ENCODE measurements around the gene SHMT1.
"Not testable (repeated sequence)": the region's sequence is repeated elsewhere in the genome, so short reads cannot be mapped to it uniquely, and the experiment has no call there.

The SHMT1 gene

DNA sequence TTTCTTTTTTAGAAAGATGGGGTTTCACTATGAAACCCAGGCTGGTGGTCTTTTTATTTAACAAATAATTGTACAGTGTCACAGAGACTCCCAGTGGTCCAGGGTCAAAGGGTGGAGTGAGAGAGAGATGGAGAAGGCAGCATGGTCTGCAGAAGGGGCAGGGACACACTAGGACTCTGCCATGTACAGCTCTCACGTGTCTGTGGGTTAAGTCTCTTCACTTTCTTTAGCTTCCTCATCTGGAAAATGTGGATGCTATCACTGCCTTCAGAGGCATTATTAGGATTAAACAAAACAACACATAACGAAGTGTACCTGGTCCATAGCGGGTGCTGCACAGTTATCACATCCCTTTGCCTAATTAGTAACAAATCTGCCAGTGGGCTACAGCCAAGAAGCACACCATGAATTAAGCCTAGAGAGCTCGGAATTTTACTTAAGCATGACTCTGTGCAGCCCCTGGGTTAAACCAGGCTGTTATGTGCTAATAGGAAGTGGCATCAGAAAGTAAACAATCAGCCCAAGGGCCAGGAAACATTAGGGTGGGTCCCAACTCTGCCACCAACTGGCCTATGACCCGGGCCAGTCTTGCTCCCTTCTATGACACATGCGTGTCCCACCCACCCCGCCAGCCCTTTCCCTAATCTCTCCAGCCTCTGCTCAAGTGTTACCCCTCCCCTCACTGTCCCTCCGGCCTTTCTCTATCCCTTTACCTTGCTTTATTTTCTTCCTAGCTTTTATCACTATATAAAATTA, 62.4 kb downstream of the SHMT1 start:
- Histone ChIP-seq H3K4me2 (no peak overlapping the region), H3K9ac (no peak overlapping the region), H3K36me3 (ENCODE audit: insufficient read depth) (no peaks in the 10 kb centered on the region; the same call in 1 of the 2 replicates), H3K79me2 (ENCODE audit: insufficient read depth, low read depth) (no peaks in the 10 kb centered on the region), H3K27ac (no peak overlapping the region), H3K4me1 (ENCODE audit: low read depth, poor library complexity, severe bottlenecking) (no peaks in the 10 kb centered on the region), H3K4me3 (IDR thresholded peaks at IDR 0.05; ENCODE audit: insufficient read depth, low read depth, low read length) (no peak overlapping the region), H3K27me3 (ENCODE audit: insufficient read depth, low read depth) (no peaks in the 10 kb centered on the region), H2AFZ (ENCODE audit: low read depth) (no peak overlapping the region), H4K20me1 (ENCODE audit: insufficient read depth) (no peaks in the 10 kb centered on the region)
- TF ChIP-seq, protein P1, sequence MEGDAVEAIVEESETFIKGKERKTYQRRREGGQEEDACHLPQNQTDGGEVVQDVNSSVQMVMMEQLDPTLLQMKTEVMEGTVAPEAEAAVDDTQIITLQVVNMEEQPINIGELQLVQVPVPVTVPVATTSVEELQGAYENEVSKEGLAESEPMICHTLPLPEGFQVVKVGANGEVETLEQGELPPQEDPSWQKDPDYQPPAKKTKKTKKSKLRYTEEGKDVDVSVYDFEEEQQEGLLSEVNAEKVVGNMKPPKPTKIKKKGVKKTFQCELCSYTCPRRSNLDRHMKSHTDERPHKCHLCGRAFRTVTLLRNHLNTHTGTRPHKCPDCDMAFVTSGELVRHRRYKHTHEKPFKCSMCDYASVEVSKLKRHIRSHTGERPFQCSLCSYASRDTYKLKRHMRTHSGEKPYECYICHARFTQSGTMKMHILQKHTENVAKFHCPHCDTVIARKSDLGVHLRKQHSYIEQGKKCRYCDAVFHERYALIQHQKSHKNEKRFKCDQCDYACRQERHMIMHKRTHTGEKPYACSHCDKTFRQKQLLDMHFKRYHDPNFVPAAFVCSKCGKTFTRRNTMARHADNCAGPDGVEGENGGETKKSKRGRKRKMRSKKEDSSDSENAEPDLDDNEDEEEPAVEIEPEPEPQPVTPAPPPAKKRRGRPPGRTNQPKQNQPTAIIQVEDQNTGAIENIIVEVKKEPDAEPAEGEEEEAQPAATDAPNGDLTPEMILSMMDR (conservative IDR thresholded peaks at IDR 0.05; ENCODE audit: low read depth, low read length): no peak

GRCh38 chr17:18298061-18298460, 65.3 kb downstream of the SHMT1 start:
- H3K27me3 ChIP-seq (ENCODE audit: insufficient read depth, low read depth); H4K20me1 ChIP-seq (ENCODE audit: insufficient read depth); H3K9ac ChIP-seq; H3K79me2 ChIP-seq (ENCODE audit: insufficient read depth, low read depth); H2AFZ ChIP-seq (ENCODE audit: low read depth); H3K4me1 ChIP-seq (ENCODE audit: low read depth, poor library complexity, severe bottlenecking); H3K4me3 ChIP-seq (IDR thresholded peaks at IDR 0.05; ENCODE audit: insufficient read depth, low read depth, low read length); H3K4me2 ChIP-seq; H3K36me3 ChIP-seq (ENCODE audit: insufficient read depth); H3K27ac ChIP-seq: not testable (repeated sequence)

- Histone ChIP-seq H2AFZ (ENCODE audit: low read depth) (no peak overlapping the region), H3K36me3 (ENCODE audit: insufficient read depth) (no peaks in the 10 kb centered on the region), H3K79me2 (ENCODE audit: insufficient read depth, low read depth) (no peaks in the 10 kb centered on the region), H3K9ac (no peak overlapping the region), H4K20me1 (ENCODE audit: insufficient read depth) (no peaks in the 10 kb centered on the region), H3K4me3 (IDR thresholded peaks at IDR 0.05; ENCODE audit: insufficient read depth, low read depth, low read length) (no peak overlapping the region), H3K27me3 (ENCODE audit: insufficient read depth, low read depth) (no peaks in the 10 kb centered on the region), H3K4me2 (no peak overlapping the region), H3K4me1 (ENCODE audit: low read depth, poor library complexity, severe bottlenecking) (no peaks in the 10 kb centered on the region), H3K27ac (no peak overlapping the region)
- TF ChIP-seq, protein P1 (conservative IDR thresholded peaks at IDR 0.05; ENCODE audit: low read depth, low read length): no peak
Measured at GRCh38 chr17:18291718-18292540, 71.4 kb downstream of the SHMT1 start.

DNA sequence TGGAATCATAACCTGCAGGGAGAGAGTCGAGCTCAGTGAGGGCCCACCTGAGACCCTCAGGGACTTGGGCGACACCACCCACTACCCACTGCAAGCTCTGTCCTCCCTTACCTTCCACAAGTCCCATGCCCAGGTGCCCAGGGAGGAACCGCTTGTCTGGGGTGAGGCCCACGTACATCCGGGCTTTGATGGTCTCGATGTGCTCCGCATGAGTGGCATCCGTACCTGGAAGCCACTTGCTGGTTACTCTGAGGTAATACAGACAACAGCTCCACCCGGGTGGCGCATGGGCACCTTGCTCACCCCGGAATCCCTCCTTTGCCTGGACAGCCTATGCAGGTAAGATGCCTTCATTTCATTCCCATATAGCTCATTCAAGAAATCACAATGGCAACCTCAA, 78.1 kb downstream of the SHMT1 start:
- H3K4me1 ChIP-seq (ENCODE audit: low read depth, poor library complexity, severe bottlenecking): no peaks in the 10 kb centered on the region
- no peak overlapping the region for H2AFZ ChIP-seq (ENCODE audit: low read depth)
- no peaks in the 10 kb centered on the region for H3K36me3 ChIP-seq (ENCODE audit: insufficient read depth)
- H3K9ac ChIP-seq: no peak overlapping the region
- H3K27me3 ChIP-seq (ENCODE audit: insufficient read depth, low read depth): no peaks in the 10 kb centered on the region
- TF ChIP-seq, protein P1 (conservative IDR thresholded peaks at IDR 0.05; ENCODE audit: low read depth, low read length): no peak
- H3K79me2 ChIP-seq (ENCODE audit: insufficient read depth, low read depth): no peaks in the 10 kb centered on the region
- no peak overlapping the region for H3K4me3 ChIP-seq (IDR thresholded peaks at IDR 0.05; ENCODE audit: insufficient read depth, low read depth, low read length)
- H3K4me2 ChIP-seq: no peak overlapping the region
- no peaks in the 10 kb centered on the region for H4K20me1 ChIP-seq (ENCODE audit: insufficient read depth)
- H3K27ac ChIP-seq: no peak overlapping the region

GRCh38 chr17:18281788-18282187, 81.6 kb downstream of the SHMT1 start:
- no peaks in the 10 kb centered on the region for H3K36me3 ChIP-seq (ENCODE audit: insufficient read depth)
- no peaks in the 10 kb centered on the region for H3K4me1 ChIP-seq (ENCODE audit: low read depth, poor library complexity, severe bottlenecking)
- H3K9ac ChIP-seq: no peak overlapping the region
- H3K4me3 ChIP-seq (IDR thresholded peaks at IDR 0.05; ENCODE audit: insufficient read depth, low read depth, low read length): no peak overlapping the region
- H3K4me2 ChIP-seq: no peak overlapping the region
- no peak overlapping the region for H3K27ac ChIP-seq
- H3K79me2 ChIP-seq (ENCODE audit: insufficient read depth, low read depth): no peaks in the 10 kb centered on the region
- H2AFZ ChIP-seq (ENCODE audit: low read depth): no peak overlapping the region
- H4K20me1 ChIP-seq (ENCODE audit: insufficient read depth): no peaks in the 10 kb centered on the region
- no peaks in the 10 kb centered on the region for H3K27me3 ChIP-seq (ENCODE audit: insufficient read depth, low read depth)
- TF ChIP-seq, protein P1 (conservative IDR thresholded peaks at IDR 0.05; ENCODE audit: low read depth, low read length): no peak
